Measurements from ENCODE around the gene KLK4.

DNA sequence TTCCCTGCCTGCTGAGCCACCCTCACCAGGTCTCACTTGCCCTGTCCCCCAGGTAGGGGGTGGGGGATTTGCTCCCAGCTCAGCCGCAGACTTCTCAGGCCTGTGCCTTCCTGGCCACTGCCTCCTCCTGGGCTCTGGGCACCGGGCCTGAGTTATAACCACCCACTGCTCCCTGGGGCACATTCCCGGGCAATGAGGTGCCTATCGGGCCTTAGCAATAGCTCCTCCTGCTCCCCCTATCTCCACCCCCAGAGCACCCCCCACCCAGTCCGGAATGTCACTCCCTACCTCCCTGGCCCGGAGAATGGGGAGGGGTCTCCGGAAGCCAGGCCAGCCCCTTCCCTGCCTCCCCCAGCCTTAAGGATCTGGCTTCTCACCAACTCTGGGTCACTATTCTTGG, 41.7 kb upstream of the KLK4 start, which contains the start of gene KLK5:
- TF ChIP-seq ZBTB33 (IDR thresholded peaks at IDR 0.05; ENCODE audit: extremely low read depth, insufficient replicate concordance, low read length) (no peak), POLR2A (IDR thresholded peaks at IDR 0.05; ENCODE audit: borderline replicate concordance, extremely low read depth, insufficient read depth, insufficient read length) (no peak), CEBPB (IDR thresholded peaks at IDR 0.05; ENCODE audit: low read depth) (no peak), CTCF (IDR thresholded peaks at IDR 0.05 in 2 of 3, conservative IDR thresholded peaks at IDR 0.05 in 1 of 3; ENCODE audit: borderline replicate concordance in 1 of 3, insufficient read depth in 1 of 3, low read depth in 2 of 3, low read length in 2 of 3) (no peak), RAD21 (IDR thresholded peaks at IDR 0.05; ENCODE audit: low read depth) (no peak), YY1 (IDR thresholded peaks at IDR 0.05; ENCODE audit: extremely low read depth, insufficient replicate concordance, low read depth, low read length) (no peak), TCF7L2 (IDR thresholded peaks at IDR 0.05; ENCODE audit: borderline replicate concordance, extremely low read depth, insufficient read depth, insufficient read length) (no peak), EZH2phosphoT487 (IDR thresholded peaks at IDR 0.05; ENCODE audit: borderline replicate concordance) (no peak), EGR1 (IDR thresholded peaks at IDR 0.05; ENCODE audit: low read depth) (no peak), POLR2AphosphoS5 (IDR thresholded peaks at IDR 0.05; ENCODE audit: low read depth, low read length) (no peak), EZH2 (IDR thresholded peaks at IDR 0.05) (no peak), CBX3 (IDR thresholded peaks at IDR 0.05; ENCODE audit: low read depth) (no peak), ATF3 (IDR thresholded peaks at IDR 0.05) (no peak)
